ENCODE data around the gene CYB5A.
"Not testable (repeated sequence)": the region's sequence is repeated elsewhere in the genome, so short reads cannot be mapped to it uniquely, and the experiment has no call there.

CYB5A gene, protein sequence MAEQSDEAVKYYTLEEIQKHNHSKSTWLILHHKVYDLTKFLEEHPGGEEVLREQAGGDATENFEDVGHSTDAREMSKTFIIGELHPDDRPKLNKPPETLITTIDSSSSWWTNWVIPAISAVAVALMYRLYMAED

GRCh38 chr18:74291771-74292540, at the start of gene CYB5A:
CYB5A (minus strand) TSS chr18:74291963; CDS start chr18:74291875, 88 bp downstream.
- peak; percentile 95 to 99 for DNase-seq

DNA sequence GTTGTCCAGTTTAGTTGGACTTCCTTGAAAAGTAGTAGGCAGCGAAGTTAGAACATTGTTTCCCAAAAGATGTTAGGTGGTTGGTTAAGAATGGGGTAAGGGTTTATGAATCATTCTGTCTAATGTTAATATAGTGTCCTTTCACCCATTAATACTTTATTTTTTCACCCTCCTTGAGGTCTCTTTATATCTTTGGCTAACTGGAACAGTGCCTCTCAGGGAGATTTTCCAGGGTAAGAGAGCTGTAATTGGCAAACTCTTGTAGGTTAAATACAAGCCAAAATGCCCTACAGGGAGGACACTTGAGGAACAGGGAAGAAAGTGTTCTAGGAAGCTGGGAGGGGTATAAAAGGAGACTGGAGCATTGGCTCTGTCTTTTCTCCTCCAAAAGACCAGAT, 46.1 kb upstream of the CYB5A start:
- DNase-seq: no peak

- no peak for DNase-seq
Observed at GRCh38 chr18:74337155-74337911, 45.6 kb upstream of the CYB5A start.

- no peak for DNase-seq
Observed at GRCh38 chr18:74336656-74337055, 44.9 kb upstream of the CYB5A start.

- peak in 1 of 2 donors; percentile 12 for DNase-seq
Observed at GRCh38 chr18:74334242-74334893, 42.6 kb upstream of the CYB5A start.

- DNase-seq: no peak
Observed at GRCh38 chr18:74333091-74333490, 41.3 kb upstream of the CYB5A start.

- DNase-seq: no peak
Observed at GRCh38 chr18:74331404-74331803, 39.6 kb upstream of the CYB5A start.

GRCh38 chr18:74329688-74330205, 38.0 kb upstream of the CYB5A start:
- DNase-seq: no peak

GRCh38 chr18:74328206-74328605, 36.4 kb upstream of the CYB5A start:
- DNase-seq: no peak

DNA sequence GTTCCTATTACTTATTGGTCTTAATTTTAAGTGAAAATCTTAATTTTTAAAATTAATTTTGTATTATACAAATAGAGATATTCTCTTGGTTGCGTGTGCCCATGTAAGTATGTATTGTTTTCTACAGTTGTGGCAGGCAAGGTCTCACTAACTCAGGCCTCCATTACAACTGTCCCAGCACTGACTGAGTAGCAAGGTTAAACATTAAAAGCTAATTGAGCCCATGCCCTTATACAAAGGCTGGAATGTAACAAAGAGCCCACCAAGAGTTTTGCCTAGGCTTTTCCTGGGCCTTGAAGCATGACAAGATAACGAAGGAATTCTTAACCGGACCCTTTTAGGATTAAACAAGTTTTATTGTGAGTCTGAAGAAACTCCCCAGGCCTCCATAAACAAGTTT, 35.0 kb upstream of the CYB5A start:
- DNase-seq: not testable (repeated sequence)

GRCh38 chr18:74326231-74326630, 34.5 kb upstream of the CYB5A start:
- DNase-seq: no peak

DNA sequence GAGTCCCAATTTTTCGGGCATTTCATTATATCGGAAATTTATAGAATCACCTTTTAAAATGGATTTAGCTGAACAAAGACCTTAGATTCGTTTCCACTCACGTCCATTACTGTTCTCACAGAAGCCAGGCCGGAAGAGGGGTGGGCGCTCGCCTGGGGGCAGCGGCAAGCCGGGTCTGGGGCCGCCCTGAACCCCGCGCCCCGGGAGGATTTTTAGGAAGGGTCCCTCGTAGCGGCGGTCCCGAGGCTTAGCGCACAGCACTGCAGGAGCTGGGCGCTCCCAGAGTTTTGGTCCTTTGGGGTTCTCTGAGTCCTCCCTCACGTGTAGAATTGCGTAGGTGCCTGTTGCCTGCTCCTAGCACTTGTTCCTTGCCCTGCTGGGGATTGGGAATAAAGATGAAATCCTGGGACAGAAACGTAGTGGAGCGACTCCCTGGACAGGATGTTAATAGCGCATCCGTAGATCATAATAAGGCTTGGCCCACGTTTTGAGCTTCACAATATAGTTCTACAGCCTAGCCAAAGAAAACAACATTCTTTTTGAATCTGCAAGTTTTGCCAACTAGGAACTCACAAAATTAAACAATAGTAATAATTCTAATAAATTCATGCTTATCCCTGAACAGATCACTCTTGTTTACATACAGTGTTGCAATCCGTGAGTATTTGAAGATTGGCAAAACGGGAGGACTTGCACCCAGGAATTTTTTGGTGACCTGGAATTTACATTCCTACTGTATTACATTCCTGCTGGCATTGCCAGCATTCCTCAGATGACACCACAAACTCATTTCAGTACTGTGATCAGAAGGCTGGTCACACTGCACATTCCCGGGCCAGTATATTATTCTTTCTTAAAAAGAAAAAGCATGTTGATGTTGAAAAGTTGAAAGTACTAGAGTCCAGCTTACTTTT, 24.8 kb upstream of the CYB5A start:
- no peak for DNase-seq

- no peak for DNase-seq
Observed at GRCh38 chr18:74315464-74316256, 23.9 kb upstream of the CYB5A start, which contains the start of gene C18orf63. C18orf63 (plus strand) TSS chr18:74315839; CDS start chr18:74317866, 2,027 bp downstream.

- no peak for DNase-seq
Observed at GRCh38 chr18:74314759-74315463, 23.1 kb upstream of the CYB5A start.

DNA sequence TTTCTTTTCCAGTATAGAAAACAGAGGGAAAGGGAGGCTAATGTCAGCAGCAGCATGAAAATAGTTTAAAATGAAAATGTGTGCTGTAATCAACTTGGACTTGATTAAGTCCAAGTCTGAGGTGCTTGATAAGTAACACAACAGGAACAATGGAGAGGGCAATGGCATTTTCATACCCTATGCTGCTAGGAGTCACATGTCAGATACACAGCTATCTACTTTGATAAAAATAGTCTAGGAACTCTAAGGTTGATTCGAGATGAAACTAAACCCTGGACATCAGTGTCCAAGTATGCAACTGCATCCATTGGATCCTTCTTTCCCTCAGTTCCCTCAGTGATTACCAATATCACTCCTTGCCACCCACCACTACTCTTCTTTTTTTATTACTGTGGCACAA, 19.2 kb upstream of the CYB5A start:
- DNase-seq: no peak

- peak; percentile 30 to 34 for DNase-seq
Observed at GRCh38 chr18:74310411-74310810, 18.6 kb upstream of the CYB5A start.

GRCh38 chr18:74303936-74304335, 12.2 kb upstream of the CYB5A start:
- no peak for DNase-seq

GRCh38 chr18:74303306-74303705, 11.5 kb upstream of the CYB5A start:
- DNase-seq: no peak

GRCh38 chr18:74299746-74300145, 8.0 kb upstream of the CYB5A start:
- DNase-seq: no peak

DNA sequence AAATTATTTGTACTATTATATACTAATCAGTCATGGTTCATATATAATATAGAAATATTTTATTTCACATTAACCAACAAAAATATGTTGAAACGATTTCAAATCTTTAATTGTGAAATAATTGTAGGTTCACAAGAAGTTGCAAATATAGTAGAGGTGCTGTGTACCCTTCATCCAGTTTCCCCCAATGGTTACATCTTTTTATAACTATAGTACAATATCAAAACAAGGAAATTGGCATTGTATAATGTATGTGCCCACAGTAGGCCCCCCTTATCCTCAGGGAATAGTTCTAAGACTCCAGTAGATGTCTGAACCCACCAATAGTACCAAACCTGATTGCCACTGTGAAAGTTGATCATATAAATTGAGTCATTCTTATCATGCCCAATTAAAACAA, 7.4 kb upstream of the CYB5A start:
- no peak for DNase-seq
